ENCODE results near the gene SLC49A4. TPM values are rescaled to one million over a fixed set of nuclear protein-coding genes. Genes with fewer than 3 reads are reported as not detected.

The SLC49A4 gene
- total and polyA plus RNA-seq, 5 donors, result 13.4 to 26.8 (median 20.2) TPM

DNA sequence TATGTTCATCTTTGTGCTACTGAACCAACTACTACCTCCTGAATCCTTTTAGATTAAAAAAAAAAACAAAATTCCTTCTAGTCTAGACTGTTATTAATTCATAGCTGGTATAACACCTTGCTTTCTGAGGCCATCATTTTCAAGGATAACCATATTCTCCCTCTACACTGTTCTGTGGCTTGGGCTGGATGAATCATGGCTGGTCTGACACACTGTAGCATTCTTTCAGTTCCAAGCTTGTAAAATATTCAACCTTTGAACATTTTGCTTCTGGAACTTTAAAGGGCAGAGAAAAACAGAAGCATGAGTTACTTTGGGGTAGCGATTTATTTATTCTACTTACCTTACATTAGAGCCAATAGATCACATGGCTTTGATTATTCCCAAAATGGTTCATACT is 8.8 kb upstream of the SLC49A4 start:
- Histone ChIP-seq H3K27me3 (ENCODE audit: control insufficient read depth, insufficient read depth) (no peaks in the 10 kb centered on the region), H3K9me3 (ENCODE audit: control insufficient read depth, low read length) (no peaks in the 10 kb centered on the region), H3K4me1 (ENCODE audit: control insufficient read depth, insufficient read depth, low read length) (no peaks in the 10 kb centered on the region), H3K27ac (ENCODE audit: low read length) (no peak overlapping the region), H3K4me3 (ENCODE audit: low read length) (no peak overlapping the region)
- 96% methylated on average over 1 of the region's 1 CpG for WGBS
- no peak for DNase-seq
- intact Hi-C loops (cut with DNase I), result no loop called here
- ATAC-seq, result no peak

- intact Hi-C loops (cut with DNase I), result no loop called here
Measured at GRCh38 chr3:122787872-122788271, 7.0 kb upstream of the SLC49A4 start.

GRCh38 chr3:122789585-122790273 is 5.1 kb upstream of the SLC49A4 start:
- H3K4me1 ChIP-seq (ENCODE audit: control insufficient read depth, insufficient read depth, low read length), result no peaks in the 10 kb centered on the region
- H3K27ac ChIP-seq (ENCODE audit: low read length), result no peak overlapping the region
- WGBS, result 89% methylated on average over 11 of the region's 11 CpGs
- intact Hi-C loops (cut with DNase I), result no loop called here
- H3K9me3 ChIP-seq (ENCODE audit: control insufficient read depth, low read length), result no peaks in the 10 kb centered on the region
- no peaks in the 10 kb centered on the region for H3K27me3 ChIP-seq (ENCODE audit: control insufficient read depth, insufficient read depth)
- DNase-seq (no peak), ATAC-seq (no peak)
- no peak overlapping the region for H3K4me3 ChIP-seq (ENCODE audit: low read length)

More at GRCh38 chr3:122787872-122788271, 7.0 kb upstream of the SLC49A4 start:
- ATAC-seq (no peak), DNase-seq (no peak)
- 90% methylated on average over 2 of the region's 2 CpGs for WGBS
- no peak overlapping the region for H3K27ac ChIP-seq (ENCODE audit: low read length)
- no peaks in the 10 kb centered on the region for H3K27me3 ChIP-seq (ENCODE audit: control insufficient read depth, insufficient read depth)
- no peaks in the 10 kb centered on the region for H3K9me3 ChIP-seq (ENCODE audit: control insufficient read depth, low read length)
- H3K4me3 ChIP-seq (ENCODE audit: low read length), result no peak overlapping the region
- H3K4me1 ChIP-seq (ENCODE audit: control insufficient read depth, insufficient read depth, low read length), result no peaks in the 10 kb centered on the region

DNA sequence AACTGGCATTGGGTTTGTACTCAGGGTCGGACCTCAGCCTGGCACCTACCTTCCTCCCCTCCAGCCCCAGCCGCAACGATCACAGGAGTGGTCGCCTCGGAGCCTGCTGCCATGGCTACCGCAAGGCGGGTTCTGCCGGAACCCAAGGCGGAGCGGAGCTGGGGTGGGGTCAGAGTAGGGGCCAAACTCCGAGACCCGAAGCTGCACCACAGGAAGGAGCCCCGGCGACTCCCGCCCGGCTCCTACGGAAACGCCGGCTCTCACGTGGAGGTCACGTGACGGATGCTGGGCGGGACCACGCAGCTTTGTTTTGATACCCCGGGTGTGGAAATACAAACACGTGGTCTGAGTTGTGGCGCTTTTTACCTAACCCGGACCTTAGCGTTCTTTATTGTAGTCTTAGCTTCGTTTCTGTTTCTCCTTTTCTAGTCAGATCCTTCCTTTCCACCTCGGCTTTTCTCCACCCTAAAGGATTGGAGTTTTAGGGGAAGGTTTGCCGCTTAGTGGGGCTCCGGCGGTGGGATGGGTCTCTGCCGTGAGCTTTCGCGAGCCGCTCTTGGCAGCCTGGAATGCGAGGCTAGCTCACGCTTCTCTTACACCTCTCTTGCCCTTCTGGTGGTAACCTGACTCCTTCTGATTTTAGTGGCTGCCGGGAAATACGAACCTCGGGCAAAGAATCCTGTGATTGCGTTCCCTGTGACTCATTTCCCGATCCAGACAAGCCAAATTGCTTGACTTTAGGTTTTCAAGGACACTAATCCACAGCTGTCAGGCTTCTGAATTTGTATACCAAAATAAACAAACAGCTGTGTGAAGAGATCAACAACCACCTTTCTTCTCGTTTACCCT is 1.1 kb upstream of the SLC49A4 start, which contains the start of gene HSPBAP1:
Gene HSPBAP1 (minus strand): TSS at position 264 of the 849 bp plus-strand sequence. CDS start 151 bp downstream, at position 113.
- intact Hi-C loops (cut with DNase I), result no loop called here
- peak within 1 kb of the TSS; percentile 94 for H3K27ac ChIP-seq (ENCODE audit: low read length)
- no peaks in the 10 kb centered on the region for H3K9me3 ChIP-seq (ENCODE audit: control insufficient read depth, low read length)
- peak; percentile 86 to 90 for ATAC-seq
- peak within 1 kb of the TSS; percentile 89 for H3K4me3 ChIP-seq (ENCODE audit: low read length)
- H3K27me3 ChIP-seq (ENCODE audit: control insufficient read depth, insufficient read depth), result no peaks in the 10 kb centered on the region
- peak; percentile 95 to 98 (median 97) for DNase-seq
- under 1% methylated on average over 46 of the region's 46 CpGs for WGBS
- peaks cover 3% of the 10 kb centered on the region for H3K4me1 ChIP-seq (ENCODE audit: control insufficient read depth, insufficient read depth, low read length)

- Histone ChIP-seq H3K4me1 (ENCODE audit: control insufficient read depth, insufficient read depth, low read length) (peaks cover 3% of the 10 kb centered on the region), H3K4me3 (ENCODE audit: low read length) (peak overlapping the region; percentile 89), H3K27me3 (ENCODE audit: control insufficient read depth, insufficient read depth) (no peaks in the 10 kb centered on the region), H3K27ac (ENCODE audit: low read length) (peak overlapping the region; percentile 94), H3K9me3 (ENCODE audit: control insufficient read depth, low read length) (no peaks in the 10 kb centered on the region)
- ATAC-seq, result no peak
- WGBS, result under 1% methylated on average over 6 of the region's 6 CpGs
- intact Hi-C loops (cut with DNase I), result no loop called here
- no peak for DNase-seq
Measured at GRCh38 chr3:122794483-122794778, 438 bp upstream of the SLC49A4 start.

DNA sequence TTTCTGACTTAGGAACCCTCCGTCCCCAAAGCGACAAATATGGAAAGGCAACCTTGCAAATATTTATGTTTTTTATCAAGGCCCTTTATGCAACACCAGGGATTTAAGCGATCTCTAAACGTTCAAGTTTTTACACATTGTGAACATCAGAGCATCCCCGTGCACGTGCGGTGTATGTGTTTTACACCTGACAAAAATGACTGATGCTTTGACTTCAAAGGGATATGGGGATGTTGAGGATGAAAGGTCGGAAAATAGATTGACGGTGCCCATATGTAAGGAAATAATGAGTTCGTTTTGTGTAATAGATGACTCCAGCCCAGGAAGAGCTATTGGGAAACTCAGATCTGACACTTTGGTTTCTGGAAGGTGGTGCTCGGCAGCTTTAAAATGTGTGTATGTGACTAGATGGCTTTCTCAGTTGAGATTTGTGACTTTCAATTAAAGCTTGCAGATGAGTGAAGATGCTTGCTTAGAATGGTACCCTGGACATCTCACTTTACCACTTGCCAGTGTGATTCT is 866 bp downstream of the SLC49A4 start:
- 28% methylated on average over 11 of the region's 11 CpGs for WGBS
- H3K4me1 ChIP-seq (ENCODE audit: control insufficient read depth, insufficient read depth, low read length), result peaks cover 3% of the 10 kb centered on the region

DNA sequence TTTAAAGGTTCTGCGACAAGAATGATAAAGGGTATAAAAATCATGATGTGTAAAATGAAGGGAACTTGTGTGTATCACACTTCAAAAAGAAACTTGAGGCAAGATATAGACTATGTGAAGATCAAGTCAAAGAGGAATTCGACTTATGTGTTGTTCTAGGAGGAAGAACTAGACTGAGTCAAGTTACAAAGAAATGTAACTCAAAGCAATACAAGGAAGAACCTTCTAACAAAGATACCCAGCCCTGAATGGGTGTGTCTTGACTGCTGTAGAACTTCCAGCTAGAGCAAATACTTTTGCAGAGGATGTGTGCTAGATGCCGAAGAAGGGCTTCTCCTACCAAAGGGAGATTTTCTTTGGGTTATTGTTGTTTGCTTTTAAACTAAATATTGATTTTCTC is 2.4 kb downstream of the SLC49A4 start:
- intact Hi-C loops (cut with DNase I), result no loop called here
- no peak for ATAC-seq
- Histone ChIP-seq H3K4me1 (ENCODE audit: control insufficient read depth, insufficient read depth, low read length) (peaks cover 5% of the 10 kb centered on the region), H3K27ac (ENCODE audit: low read length) (no peak overlapping the region), H3K27me3 (ENCODE audit: control insufficient read depth, insufficient read depth) (no peaks in the 10 kb centered on the region), H3K9me3 (ENCODE audit: control insufficient read depth, low read length) (no peaks in the 10 kb centered on the region), H3K4me3 (ENCODE audit: low read length) (no peak overlapping the region)
- WGBS, result 87% methylated on average over 3 of the region's 3 CpGs
- no peak for DNase-seq

More for the DNA sequence above, 866 bp downstream of the SLC49A4 start:
- Histone ChIP-seq H3K27me3 (ENCODE audit: control insufficient read depth, insufficient read depth) (no peaks in the 10 kb centered on the region), H3K4me3 (ENCODE audit: low read length) (peak overlapping the region; percentile 89), H3K9me3 (ENCODE audit: control insufficient read depth, low read length) (no peaks in the 10 kb centered on the region), H3K27ac (ENCODE audit: low read length) (peak overlapping the region; percentile 94)
- intact Hi-C loops (cut with DNase I), result no loop called here
- DNase-seq (peak in 1 of 3 donors; percentile 41), ATAC-seq (no peak)

DNA sequence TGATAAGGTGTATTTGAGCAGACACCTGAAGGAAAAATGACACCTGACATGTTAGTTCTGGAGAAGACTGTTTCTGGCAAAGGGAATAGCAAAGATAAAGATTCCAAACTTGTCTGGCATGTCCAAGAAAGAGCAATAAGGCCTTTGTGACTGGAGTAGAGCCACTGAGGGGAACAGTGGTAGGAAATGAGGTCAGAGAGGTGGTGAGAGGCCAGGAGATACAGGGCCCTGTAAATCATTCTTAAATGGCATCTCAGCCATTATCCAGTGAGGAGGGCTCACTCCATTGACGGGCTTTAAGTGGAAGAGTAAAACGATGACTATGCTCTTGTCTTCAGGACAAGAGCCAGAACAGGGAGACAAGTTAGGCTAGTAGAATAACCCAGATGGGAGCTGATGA is 4.5 kb downstream of the SLC49A4 start:
- WGBS, result 75% methylated on average over 2 of the region's 2 CpGs
- intact Hi-C loops (cut with DNase I), result no loop called here

GRCh38 chr3:122800031-122800430 is 5.2 kb downstream of the SLC49A4 start:
- no peak for ATAC-seq
- Histone ChIP-seq H3K9me3 (ENCODE audit: control insufficient read depth, low read length) (no peaks in the 10 kb centered on the region), H3K27ac (ENCODE audit: low read length) (no peak overlapping the region), H3K4me3 (ENCODE audit: low read length) (no peak overlapping the region), H3K4me1 (ENCODE audit: control insufficient read depth, insufficient read depth, low read length) (peaks cover 5% of the 10 kb centered on the region), H3K27me3 (ENCODE audit: control insufficient read depth, insufficient read depth) (no peaks in the 10 kb centered on the region)
- intact Hi-C loops (cut with DNase I), result no loop called here
- no peak for DNase-seq
- 93% methylated on average over 1 of the region's 1 CpG for WGBS

More for the DNA sequence above, 4.5 kb downstream of the SLC49A4 start:
- no peak for ATAC-seq
- Histone ChIP-seq H3K4me3 (ENCODE audit: low read length) (no peak overlapping the region), H3K4me1 (ENCODE audit: control insufficient read depth, insufficient read depth, low read length) (peaks cover 5% of the 10 kb centered on the region), H3K27ac (ENCODE audit: low read length) (no peak overlapping the region), H3K27me3 (ENCODE audit: control insufficient read depth, insufficient read depth) (no peaks in the 10 kb centered on the region), H3K9me3 (ENCODE audit: control insufficient read depth, low read length) (no peaks in the 10 kb centered on the region)
- DNase-seq, result no peak

DNA sequence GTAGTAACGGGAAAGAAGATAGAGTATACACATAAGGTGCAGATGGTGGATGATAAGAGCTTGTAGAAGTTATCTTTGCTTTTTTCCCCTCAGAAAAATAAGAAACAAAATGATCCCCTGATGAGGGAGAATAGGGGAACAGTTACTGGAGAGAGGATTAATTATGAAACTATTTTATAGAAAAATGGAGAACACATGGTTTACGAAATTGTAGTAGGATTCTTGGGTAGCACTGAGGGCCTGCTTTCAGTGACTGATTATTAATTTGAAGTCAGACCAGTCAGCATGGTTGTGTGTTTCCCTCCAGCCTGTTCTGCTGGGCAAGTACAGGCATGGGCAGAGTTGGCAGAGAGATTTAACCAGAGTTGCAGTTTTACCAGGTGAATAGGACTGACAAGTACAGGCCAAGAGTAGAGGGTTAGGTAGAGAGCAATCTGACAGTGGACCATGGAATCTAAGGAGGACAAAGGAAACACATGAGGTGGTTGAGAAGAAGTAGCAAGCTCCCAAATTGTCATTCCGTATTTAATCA is 5.9 kb downstream of the SLC49A4 start:
- DNase-seq, result no peak
- no peak overlapping the region for H3K4me3 ChIP-seq (ENCODE audit: low read length)
- H3K27me3 ChIP-seq (ENCODE audit: control insufficient read depth, insufficient read depth), result no peaks in the 10 kb centered on the region
- intact Hi-C loops (cut with DNase I), result no loop called here
- H3K4me1 ChIP-seq (ENCODE audit: control insufficient read depth, insufficient read depth, low read length), result peaks cover 5% of the 10 kb centered on the region
- no peaks in the 10 kb centered on the region for H3K9me3 ChIP-seq (ENCODE audit: control insufficient read depth, low read length)
- no peak for ATAC-seq
- WGBS, result 95% methylated on average over 3 of the region's 3 CpGs
- H3K27ac ChIP-seq (ENCODE audit: low read length), result no peak overlapping the region

DNA sequence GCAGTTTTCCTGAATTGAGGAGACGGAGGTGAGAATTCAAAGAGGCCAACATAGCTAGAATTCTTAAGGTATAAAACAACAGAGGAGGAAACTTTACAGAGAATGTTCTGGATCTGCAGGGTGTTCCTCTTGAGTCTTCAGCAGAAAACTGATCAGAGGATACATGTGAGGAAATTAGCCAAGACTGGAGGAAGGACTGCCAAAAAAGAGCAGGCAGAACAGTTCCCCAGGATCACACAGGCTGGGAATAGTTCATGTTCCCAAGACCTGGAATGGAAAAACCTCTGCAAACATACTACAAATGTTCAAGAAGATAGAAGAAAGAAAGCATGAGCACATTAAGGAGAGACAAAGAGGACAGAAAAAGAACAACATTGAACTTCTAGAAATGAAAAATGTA is 7.5 kb downstream of the SLC49A4 start:
- ATAC-seq, result no peak
- WGBS, result 92% methylated on average over 1 of the region's 1 CpG
- Histone ChIP-seq H3K4me1 (ENCODE audit: control insufficient read depth, insufficient read depth, low read length) (peaks cover 1% of the 10 kb centered on the region), H3K27me3 (ENCODE audit: control insufficient read depth, insufficient read depth) (no peaks in the 10 kb centered on the region), H3K4me3 (ENCODE audit: low read length) (no peak overlapping the region), H3K27ac (ENCODE audit: low read length) (no peak overlapping the region), H3K9me3 (ENCODE audit: control insufficient read depth, low read length) (no peaks in the 10 kb centered on the region)
- no peak for DNase-seq
- intact Hi-C loops (cut with DNase I), result no loop called here

All from right cardiac atrium (tissue), 5 donors.